ENCODE measurements around the gene TRMT2A. TPM values are rescaled to one million over a fixed set of nuclear protein-coding genes. Genes with fewer than 3 reads are reported as not detected.

TRMT2A gene
- total RNA-seq, 6 donors from 2014 or later = 30.3 to 146 (median 61.9) TPM

DNA sequence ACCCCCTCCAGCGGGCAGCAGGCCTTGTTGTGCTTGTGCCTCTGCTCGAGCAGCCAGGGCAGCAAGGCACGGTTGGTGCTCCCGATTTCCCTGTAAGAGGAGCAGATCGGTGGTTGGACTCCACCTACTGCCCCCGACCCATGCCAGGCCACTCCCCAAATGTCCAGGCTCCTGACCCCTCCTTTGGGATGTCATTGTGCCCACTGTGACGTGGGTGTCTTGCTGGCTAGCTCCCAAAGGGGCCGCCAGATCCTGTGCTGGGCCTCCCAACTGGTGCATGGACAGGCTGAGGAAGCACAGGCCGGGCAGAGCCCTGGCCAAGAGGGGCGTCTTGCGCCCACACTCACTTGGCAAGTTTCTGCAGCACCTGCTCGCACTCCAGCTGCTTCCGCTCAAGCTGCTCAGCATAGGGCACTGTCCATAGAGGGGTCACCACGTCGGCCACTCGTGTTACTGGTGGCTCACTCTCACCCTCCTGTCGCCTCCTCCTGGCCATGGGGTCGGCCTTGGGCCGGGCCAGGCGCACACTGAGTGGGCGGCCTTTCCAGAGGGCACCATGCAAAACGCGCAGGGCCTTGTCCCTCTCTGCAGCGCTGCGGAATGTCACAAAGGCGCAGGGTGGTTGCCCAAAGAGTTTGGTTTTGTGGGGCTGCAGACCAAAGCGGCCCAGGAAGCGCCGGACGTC is 1.2 kb downstream of the TRMT2A start, which contains the start of gene RANBP1:
RANBP1 (plus strand) TSS at position 414 of the 685 bp plus-strand sequence; CDS start at position 495, 81 bp downstream.
- TF ChIP-seq POLR2A (IDR thresholded peaks at IDR 0.05) (no peak), POLR2AphosphoS5 (IDR thresholded peaks at IDR 0.05) (no peak)
- TF ChIP-seq, protein P1, sequence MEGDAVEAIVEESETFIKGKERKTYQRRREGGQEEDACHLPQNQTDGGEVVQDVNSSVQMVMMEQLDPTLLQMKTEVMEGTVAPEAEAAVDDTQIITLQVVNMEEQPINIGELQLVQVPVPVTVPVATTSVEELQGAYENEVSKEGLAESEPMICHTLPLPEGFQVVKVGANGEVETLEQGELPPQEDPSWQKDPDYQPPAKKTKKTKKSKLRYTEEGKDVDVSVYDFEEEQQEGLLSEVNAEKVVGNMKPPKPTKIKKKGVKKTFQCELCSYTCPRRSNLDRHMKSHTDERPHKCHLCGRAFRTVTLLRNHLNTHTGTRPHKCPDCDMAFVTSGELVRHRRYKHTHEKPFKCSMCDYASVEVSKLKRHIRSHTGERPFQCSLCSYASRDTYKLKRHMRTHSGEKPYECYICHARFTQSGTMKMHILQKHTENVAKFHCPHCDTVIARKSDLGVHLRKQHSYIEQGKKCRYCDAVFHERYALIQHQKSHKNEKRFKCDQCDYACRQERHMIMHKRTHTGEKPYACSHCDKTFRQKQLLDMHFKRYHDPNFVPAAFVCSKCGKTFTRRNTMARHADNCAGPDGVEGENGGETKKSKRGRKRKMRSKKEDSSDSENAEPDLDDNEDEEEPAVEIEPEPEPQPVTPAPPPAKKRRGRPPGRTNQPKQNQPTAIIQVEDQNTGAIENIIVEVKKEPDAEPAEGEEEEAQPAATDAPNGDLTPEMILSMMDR (IDR thresholded peaks at IDR 0.05) = no peak
- Histone ChIP-seq H3K4me1 (peaks cover 24 to 36% (median 34%) of the 10 kb centered on the region in 4 donors), H3K9me3 (no peaks in the 10 kb centered on the region), H3K27me3 (no peaks in the 10 kb centered on the region), H3K27ac (peak within 1 kb of the TSS; percentile 84 to 91 (median 87)), H3K4me3 (peak within 1 kb of the TSS; percentile 58 to 98 (median 90)), H3K36me3 (peaks cover 9 to 70% (median 45%) of the 10 kb centered on the region in 4 donors)
- DNase-seq (peak in 1 of 2 donors; percentile 41), ATAC-seq (ENCODE audit: low FRiP score in 2 of 2) (no peak)
- WGBS, 2 donors = 71 to 81% methylated on average over 8 to 30 of the region's 30 CpGs

DNA sequence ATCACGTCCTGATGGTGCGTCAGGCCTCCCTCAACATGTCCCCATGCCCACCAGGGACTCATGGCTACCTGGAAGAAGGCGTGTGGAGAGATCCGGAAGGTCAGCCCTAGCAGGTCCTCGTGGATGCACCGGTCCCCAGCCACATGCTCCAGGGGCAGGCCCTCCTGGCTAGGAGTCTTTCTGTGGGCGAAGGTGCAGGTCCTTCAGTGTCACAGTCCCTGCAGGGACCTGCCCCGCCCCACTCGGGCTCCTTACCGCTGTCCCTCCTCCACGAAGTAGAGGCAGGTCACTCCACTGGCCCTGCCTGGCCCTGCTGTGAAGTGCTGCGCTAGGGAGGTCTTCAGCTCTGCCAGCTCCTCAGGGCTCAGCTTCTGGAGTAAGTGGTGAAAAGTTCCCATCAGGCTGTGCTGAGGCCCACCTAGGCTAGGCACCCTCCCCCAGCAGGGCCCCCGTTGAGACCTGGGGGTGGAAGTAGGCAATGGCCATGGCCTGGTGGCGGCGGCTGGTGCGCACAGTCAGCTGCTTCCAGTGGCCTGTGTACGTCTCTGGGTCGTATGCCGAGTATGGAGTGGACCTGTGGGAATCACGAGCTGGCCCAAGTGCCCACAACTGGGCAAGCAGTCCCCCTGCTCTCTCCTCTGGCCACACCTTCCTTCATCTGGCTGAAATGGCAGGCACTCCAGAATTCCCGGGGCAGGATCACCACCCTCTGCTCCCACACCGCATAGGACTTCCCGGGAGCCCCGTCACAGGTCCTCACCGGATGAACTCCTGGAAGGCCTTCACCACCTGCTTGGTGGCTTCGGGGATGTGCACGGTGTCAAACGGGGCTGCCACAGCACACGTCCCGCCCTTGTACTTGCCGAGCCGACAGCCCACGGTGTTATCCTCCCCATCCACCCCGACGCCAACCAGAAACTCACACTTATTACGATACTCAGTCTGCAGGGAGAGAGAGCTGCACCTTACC is 2.2 kb downstream of the TRMT2A start:
- Histone ChIP-seq H3K4me3 (no peak overlapping the region), H3K27ac (no peak overlapping the region), H3K9me3 (no peaks in the 10 kb centered on the region), H3K4me1 (peaks cover 24 to 35% (median 32%) of the 10 kb centered on the region in 4 donors), H3K36me3 (peaks cover 10 to 70% (median 45%) of the 10 kb centered on the region in 4 donors), H3K27me3 (no peaks in the 10 kb centered on the region)
- no peak for TF ChIP-seq POLR2A (IDR thresholded peaks at IDR 0.05)
- TF ChIP-seq, protein P1 (IDR thresholded peaks at IDR 0.05) = no peak
- no peak for TF ChIP-seq EP300 (IDR thresholded peaks at IDR 0.05)
- no peak for TF ChIP-seq POLR2AphosphoS5 (IDR thresholded peaks at IDR 0.05)
- ATAC-seq (ENCODE audit: low FRiP score in 2 of 2) (no peak), DNase-seq (peak in 1 of 2 donors; percentile 84)
- WGBS, 2 donors = 86 to 93% methylated on average over 20 to 36 of the region's 36 CpGs

DNA sequence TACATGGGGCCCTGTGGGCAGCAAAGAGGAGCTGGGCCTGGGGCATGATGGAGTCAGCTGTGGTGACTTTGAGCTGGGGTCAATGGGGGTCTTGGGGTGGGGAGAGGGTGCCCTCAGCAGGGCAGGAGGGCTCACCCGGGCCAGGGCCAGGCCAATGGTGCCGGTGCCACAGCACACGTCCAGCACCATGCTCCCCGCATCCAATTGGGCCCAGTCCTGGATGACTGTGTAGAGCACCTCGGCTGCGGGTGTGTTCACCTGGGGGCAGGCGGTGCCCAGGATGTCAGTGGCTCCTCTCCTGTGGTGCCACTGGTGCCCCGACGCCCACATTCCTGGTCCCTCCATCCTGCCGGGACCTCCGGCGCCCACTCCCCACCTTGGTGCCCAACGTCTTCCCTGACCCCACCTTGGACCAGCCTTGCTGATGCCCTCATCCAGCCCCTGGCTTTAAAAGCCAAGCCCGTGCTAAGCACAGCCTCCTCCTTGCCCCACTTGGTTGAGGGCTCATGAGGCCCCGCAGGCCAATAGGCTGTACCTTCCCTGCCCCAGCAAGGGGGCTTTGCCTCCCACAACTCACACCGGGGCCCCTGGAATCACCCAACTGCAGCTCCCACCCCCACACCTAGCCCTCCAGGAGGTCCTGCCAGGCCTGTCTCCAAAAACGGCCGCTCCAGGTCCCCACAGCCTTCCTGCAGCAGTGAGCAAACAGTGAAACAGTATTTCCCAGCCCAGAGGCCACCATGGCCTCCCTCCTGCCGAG is 3.3 kb downstream of the TRMT2A start:
- peaks cover 21 to 30% (median 24%) of the 10 kb centered on the region in 4 donors for H3K4me1 ChIP-seq
- no peak overlapping the region for H3K4me3 ChIP-seq
- 91 to 93% methylated on average over 12 to 16 of the region's 19 CpGs for WGBS, 2 donors
- no peak for TF ChIP-seq POLR2A (IDR thresholded peaks at IDR 0.05)
- TF ChIP-seq POLR2AphosphoS5 (IDR thresholded peaks at IDR 0.05) = no peak
- TF ChIP-seq, protein P1 (IDR thresholded peaks at IDR 0.05) = no peak
- no peak for TF ChIP-seq EP300 (IDR thresholded peaks at IDR 0.05)
- ATAC-seq (ENCODE audit: low FRiP score in 2 of 2) = no peak
- H3K36me3 ChIP-seq = peaks cover 10 to 73% (median 50%) of the 10 kb centered on the region in 4 donors
- no peaks in the 10 kb centered on the region for H3K27me3 ChIP-seq
- H3K27ac ChIP-seq = no peak overlapping the region
- H3K9me3 ChIP-seq = no peaks in the 10 kb centered on the region
- peak in 1 of 2 donors; percentile 60 for DNase-seq

DNA sequence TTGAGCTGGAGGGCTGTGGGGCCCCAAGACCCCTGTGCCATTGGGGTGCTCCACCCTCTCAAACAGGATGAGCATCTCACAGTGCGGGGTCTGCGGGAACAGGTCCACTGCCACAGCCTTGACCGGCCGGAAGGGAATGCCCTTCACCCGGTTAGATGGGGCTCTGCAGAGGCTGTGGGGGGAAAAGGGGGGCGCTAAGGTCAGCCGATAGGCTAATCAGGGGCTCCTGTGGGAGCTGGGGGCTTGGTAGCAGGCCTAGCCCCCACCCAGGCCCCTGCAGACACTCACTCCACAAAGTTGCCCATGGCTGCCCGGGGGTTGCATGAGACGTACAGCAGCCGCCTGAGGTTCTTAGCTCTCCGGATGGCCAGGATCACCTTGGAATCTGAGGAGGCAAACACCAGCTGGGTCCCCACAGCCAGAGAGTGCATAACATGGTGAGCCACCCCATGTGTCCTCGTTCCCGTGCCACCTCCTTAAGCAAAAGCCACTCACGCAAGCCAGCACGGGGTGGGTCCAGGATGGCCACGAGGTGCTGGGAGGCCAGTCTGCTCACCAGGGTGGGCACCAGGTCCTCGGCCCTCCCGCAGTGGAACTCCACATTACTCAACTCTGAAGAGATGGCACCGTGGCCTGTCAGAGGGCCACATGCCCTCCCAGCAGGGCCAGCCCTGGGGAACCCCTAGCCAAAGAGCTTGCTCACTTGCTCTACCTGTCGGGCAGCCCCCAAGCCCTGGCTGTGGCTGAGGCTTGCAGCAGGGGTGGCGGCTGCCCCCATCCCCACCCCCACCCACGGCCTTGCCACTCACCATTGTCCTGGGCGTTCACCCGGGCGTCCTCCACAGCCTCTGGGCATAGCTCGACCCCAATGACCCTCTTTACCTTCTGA is 4.2 kb downstream of the TRMT2A start:
- WGBS, 2 donors = 92% methylated on average over 23 of the region's 26 CpGs; no CpG with 5 or more reads in 1 of the 2 donors
- no peak for ATAC-seq (ENCODE audit: low FRiP score in 2 of 2)
- DNase-seq = peak in 1 of 2 donors; percentile 54
- Histone ChIP-seq H3K9me3 (no peaks in the 10 kb centered on the region), H3K27me3 (no peaks in the 10 kb centered on the region), H3K4me1 (peaks cover 12 to 21% (median 15%) of the 10 kb centered on the region in 4 donors), H3K4me3 (no peak overlapping the region), H3K27ac (no peak overlapping the region), H3K36me3 (peaks cover 13 to 82% (median 59%) of the 10 kb centered on the region in 4 donors)
- TF ChIP-seq POLR2AphosphoS5 (IDR thresholded peaks at IDR 0.05) (no peak), EP300 (IDR thresholded peaks at IDR 0.05) (no peak), POLR2A (IDR thresholded peaks at IDR 0.05) (no peak)
- TF ChIP-seq, protein P1 (IDR thresholded peaks at IDR 0.05) = no peak
